ENCODE data around the gene GRK5.

GRK5 gene

DNA sequence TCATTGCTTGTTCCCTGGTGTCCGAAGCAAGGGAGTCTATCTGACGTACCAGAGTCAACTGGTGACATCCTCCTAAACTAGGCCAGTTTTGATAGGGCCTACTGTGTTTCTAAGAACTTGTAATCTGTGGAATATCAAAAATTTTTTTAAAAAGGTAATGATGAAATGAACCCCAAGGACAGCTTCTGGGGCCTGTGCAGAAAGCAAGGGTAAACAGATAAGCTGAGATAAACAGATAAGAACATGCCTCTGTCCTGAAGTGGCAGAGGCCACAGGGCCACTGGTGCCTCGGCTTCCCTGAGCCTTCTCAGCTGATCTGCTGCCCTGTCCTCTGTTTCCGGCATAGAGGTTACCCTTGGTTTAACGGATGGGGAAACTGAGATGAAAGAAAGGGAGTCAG, 8.8 kb downstream of the GRK5 start:
- DNase-seq (ENCODE audit: low spot score), result no peak
- TF ChIP-seq, protein P1, sequence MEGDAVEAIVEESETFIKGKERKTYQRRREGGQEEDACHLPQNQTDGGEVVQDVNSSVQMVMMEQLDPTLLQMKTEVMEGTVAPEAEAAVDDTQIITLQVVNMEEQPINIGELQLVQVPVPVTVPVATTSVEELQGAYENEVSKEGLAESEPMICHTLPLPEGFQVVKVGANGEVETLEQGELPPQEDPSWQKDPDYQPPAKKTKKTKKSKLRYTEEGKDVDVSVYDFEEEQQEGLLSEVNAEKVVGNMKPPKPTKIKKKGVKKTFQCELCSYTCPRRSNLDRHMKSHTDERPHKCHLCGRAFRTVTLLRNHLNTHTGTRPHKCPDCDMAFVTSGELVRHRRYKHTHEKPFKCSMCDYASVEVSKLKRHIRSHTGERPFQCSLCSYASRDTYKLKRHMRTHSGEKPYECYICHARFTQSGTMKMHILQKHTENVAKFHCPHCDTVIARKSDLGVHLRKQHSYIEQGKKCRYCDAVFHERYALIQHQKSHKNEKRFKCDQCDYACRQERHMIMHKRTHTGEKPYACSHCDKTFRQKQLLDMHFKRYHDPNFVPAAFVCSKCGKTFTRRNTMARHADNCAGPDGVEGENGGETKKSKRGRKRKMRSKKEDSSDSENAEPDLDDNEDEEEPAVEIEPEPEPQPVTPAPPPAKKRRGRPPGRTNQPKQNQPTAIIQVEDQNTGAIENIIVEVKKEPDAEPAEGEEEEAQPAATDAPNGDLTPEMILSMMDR (IDR thresholded peaks at IDR 0.05; ENCODE audit: extremely low read depth, missing control alignments), result no peak

DNA sequence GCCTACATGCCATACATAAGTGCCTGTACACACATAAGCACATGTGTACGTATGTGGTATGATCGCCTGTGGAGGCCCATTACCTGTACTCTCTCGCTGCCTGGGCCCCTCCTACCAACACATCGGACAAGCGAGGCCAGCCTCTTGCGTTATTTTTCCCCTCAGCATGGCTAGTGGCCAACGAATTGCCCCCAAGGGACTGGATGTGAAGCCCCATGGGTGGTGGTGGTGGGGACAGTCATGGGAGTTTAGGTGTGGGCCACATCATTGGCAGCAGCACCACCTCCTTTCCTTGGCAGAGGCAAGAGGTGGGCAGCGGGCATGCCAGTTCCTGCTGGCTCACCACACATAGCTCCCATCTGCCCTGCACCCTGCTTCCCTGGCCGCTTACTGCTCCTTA, 10.0 kb downstream of the GRK5 start:
- DNase-seq (ENCODE audit: low spot score), result no peak
- TF ChIP-seq, protein P1 (IDR thresholded peaks at IDR 0.05; ENCODE audit: extremely low read depth, missing control alignments), result no peak

DNA sequence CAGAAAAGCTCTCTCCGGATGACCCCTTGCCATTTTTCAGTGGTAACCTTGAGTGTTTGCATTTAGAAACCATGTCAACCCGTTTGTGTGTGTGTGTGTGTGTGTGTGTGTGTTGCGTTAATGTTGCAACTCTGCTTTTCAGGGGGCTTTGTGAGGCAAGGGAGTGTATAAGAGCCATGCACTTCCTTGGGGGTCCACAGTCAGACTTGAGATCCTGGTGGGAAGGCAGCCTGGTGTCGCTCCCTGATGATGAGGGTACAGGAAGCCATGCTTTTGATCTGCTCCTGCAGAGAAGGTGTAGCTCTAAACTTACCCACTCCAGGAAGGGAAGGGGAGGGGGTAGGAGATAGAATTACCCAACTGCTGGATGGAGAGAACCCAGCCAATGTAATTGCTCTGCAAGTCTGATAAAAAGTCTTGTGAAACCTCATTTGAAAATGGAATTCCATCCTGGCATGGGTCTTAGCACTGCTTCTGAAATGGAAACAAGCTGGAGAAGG, 10.7 kb downstream of the GRK5 start:
- no peak for DNase-seq (ENCODE audit: low spot score)
- TF ChIP-seq, protein P1 (IDR thresholded peaks at IDR 0.05; ENCODE audit: extremely low read depth, missing control alignments), result no peak

- DNase-seq (ENCODE audit: low spot score), result no peak
- TF ChIP-seq, protein P1 (IDR thresholded peaks at IDR 0.05; ENCODE audit: extremely low read depth, missing control alignments), result no peak
These were observed 12.5 kb downstream of the GRK5 start for GRCh38 chr10:119219871-119220270.

GRCh38 chr10:119221201-119221600, 13.8 kb downstream of the GRK5 start:
- DNase-seq (ENCODE audit: low spot score), result no peak
- TF ChIP-seq, protein P1 (IDR thresholded peaks at IDR 0.05; ENCODE audit: extremely low read depth, missing control alignments), result no peak

DNA sequence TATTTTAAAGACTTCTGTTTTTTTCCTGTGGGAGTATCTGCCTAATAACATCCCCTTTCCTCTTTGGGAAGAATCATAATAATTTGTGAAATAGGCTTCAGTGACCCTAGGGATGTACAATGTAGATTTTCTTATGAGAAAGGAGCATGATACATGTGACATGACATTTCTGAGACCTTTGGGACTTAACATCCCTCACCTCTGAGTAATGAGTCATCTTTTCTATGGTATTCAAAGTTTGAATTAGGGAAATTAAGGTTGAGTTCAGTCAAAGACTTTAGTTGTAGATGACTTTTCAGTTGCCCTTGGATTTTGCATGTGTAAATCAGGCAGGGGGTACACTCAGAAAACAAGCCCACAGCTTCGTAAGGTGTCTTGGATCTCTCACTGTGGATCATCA, 14.3 kb downstream of the GRK5 start:
- DNase-seq (ENCODE audit: low spot score), result no peak
- TF ChIP-seq, protein P1 (IDR thresholded peaks at IDR 0.05; ENCODE audit: extremely low read depth, missing control alignments), result no peak

DNA sequence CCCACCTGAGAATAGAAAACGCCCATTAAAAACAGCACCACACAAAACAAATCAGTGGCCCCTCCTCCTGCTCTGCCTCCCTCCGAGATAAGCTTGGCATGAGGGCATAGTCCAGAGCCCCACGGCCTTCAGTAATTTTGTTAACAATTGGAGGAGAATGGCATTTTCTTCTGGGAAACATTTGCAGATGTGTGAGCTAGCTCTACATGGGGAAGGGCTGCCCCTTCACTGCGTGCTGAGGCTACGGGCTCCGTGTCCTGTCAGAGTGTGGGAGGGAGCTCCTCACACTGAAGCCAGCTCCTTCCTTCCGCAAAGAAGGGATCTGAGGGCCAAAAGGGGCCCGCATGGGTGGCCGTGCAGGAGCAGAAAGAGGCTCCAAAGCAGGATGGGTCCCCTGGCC, 15.2 kb downstream of the GRK5 start:
- no peak for DNase-seq (ENCODE audit: low spot score)
- TF ChIP-seq, protein P1 (IDR thresholded peaks at IDR 0.05; ENCODE audit: extremely low read depth, missing control alignments), result no peak

Data from GM20000 (cell line).